CD14-positive monocyte (primary cell): Measurements from ENCODE around the gene SLC36A4. TPM values are rescaled to one million over a fixed set of nuclear protein-coding genes. Genes with fewer than 3 reads are reported as not detected.
A peak's percentile ranks its signal among the peaks of the same experiment; 100 is the strongest.

ENCODE experiments used
- DNase-seq, 3 donors: peaks; one replicate each; pipeline ENCODE4 v3.0.0-alpha.2; 2011 to 2022
- H2AFZ ChIP-seq: 2 replicates; pipeline ENCODE4 v1.6.0; 2012; ENCODE audit warnings: mild to moderate bottlenecking, low read depth, low read length, inconsistent platforms; ENCODE audit not compliant: insufficient read depth, poor library complexity, severe bottlenecking
- H3K27ac ChIP-seq, 2 donors: 1 replicate in 1 of 2; 2 replicates in 1 of 2; pipeline ENCODE4 v1.5.1; 2012 to 2013; ENCODE audit warnings: low read length in 2 of 2, control low read depth in 1 of 2, inconsistent platforms in 1 of 2, low read depth in 1 of 2, mild to moderate bottlenecking in 1 of 2
- H3K27me3 ChIP-seq, 2 donors: one replicate each; pipeline versions ENCODE4 v1.6.0 to v1.6.1; 2011 to 2013; ENCODE audit warnings: low read length in 2 of 2; ENCODE audit not compliant: control insufficient read depth in 2 of 2, insufficient read depth in 2 of 2
- H3K36me3 ChIP-seq, 2 donors: replicated peaks in 1 of 2; 1 replicate in 1 of 2; 2 replicates in 1 of 2; pipeline versions ENCODE4 v1.5.1 to v1.6.1; 2012 to 2013; ENCODE audit warnings: low read length in 2 of 2, control low read depth in 1 of 2, inconsistent platforms in 1 of 2, mild to moderate bottlenecking in 1 of 2; ENCODE audit not compliant: insufficient read depth in 2 of 2, control insufficient read depth in 1 of 2
- H3K4me1 ChIP-seq, 2 donors: 1 replicate in 1 of 2; 2 replicates in 1 of 2; pipeline versions ENCODE4 v1.5.1 to v1.6.1; 2012 to 2013; ENCODE audit warnings: low read length in 2 of 2, control low read depth in 1 of 2, inconsistent platforms in 1 of 2, mild to moderate bottlenecking in 1 of 2, moderate library complexity in 1 of 2; ENCODE audit not compliant: insufficient read depth in 2 of 2, control insufficient read depth in 1 of 2
- H3K4me2 ChIP-seq: replicated peaks from 2 replicates; pipeline ENCODE3; 2012; ENCODE audit warnings: low read length, moderate library complexity, mild to moderate bottlenecking; ENCODE audit not compliant: poor library complexity, severe bottlenecking; ENCODE audit errors: extremely low read depth
- H3K4me3 ChIP-seq, 3 experiments: fragments of 200-600 bp in 1 of 3; sonication (generic) in 1 of 3; replicated peaks in 1 of 3; 1 replicate in 2 of 3; 2 replicates in 1 of 3; pipeline ENCODE4 v1.5.1; 2011 to 2013; ENCODE audit warnings: low read length in 3 of 3, mild to moderate bottlenecking in 3 of 3, control low read depth in 2 of 3, low read depth in 2 of 3, inconsistent platforms in 1 of 3, moderate library complexity in 1 of 3
- H3K79me2 ChIP-seq: 2 replicates; pipeline ENCODE4 v1.6.0; 2012; ENCODE audit warnings: mild to moderate bottlenecking, control low read depth, inconsistent platforms, low read length, moderate library complexity; ENCODE audit not compliant: insufficient read depth
- H3K9ac ChIP-seq: 2 replicates; pipeline ENCODE4 v1.6.0; 2017; ENCODE audit warnings: low read length, mild to moderate bottlenecking; ENCODE audit not compliant: insufficient read depth, poor library complexity, severe bottlenecking
- H3K9me3 ChIP-seq, 2 donors: replicated peaks in 1 of 2; 1 replicate in 1 of 2; 2 replicates in 1 of 2; pipeline versions ENCODE4 v1.5.1 to v1.6.1; 2012 to 2013; ENCODE audit warnings: low read length in 2 of 2, control low read depth in 1 of 2; ENCODE audit not compliant: control insufficient read depth in 1 of 2, insufficient read depth in 1 of 2
- H4K20me1 ChIP-seq: 2 replicates; pipeline ENCODE4 v1.6.0; 2012; ENCODE audit warnings: mild to moderate bottlenecking, low read length, control low read depth, moderate library complexity; ENCODE audit not compliant: insufficient read depth
- H3K27ac Mint-ChIP-seq, 7 donors: one replicate each; pipeline ENCODE4 v1.8.0; 2020; ENCODE audit warnings: mild to moderate bottlenecking in 7 of 7, mixed read lengths in 7 of 7, moderate library complexity in 6 of 7, inconsistent platforms in 2 of 7
- H3K27me3 Mint-ChIP-seq, 3 donors: one replicate each; pipeline ENCODE4 v1.8.0; 2021 to 2022; ENCODE audit warnings: low read depth in 3 of 3, mild to moderate bottlenecking in 3 of 3, mixed read lengths in 3 of 3, moderate library complexity in 3 of 3, inconsistent platforms in 1 of 3
- H3K36me3 Mint-ChIP-seq, 2 donors: one replicate each; pipeline ENCODE4 v1.8.0; 2020; ENCODE audit warnings: mixed read lengths in 2 of 2, inconsistent platforms in 1 of 2, mild to moderate bottlenecking in 1 of 2
- H3K4me1 Mint-ChIP-seq: one replicate; pipeline ENCODE4 v1.8.0; 2020; ENCODE audit warnings: mild to moderate bottlenecking, mixed read lengths
- H3K4me3 Mint-ChIP-seq, 2 donors: one replicate each; pipeline ENCODE4 v1.8.0; 2020; ENCODE audit warnings: mild to moderate bottlenecking in 2 of 2, mixed read lengths in 2 of 2, moderate library complexity in 1 of 2
- H3K9me3 Mint-ChIP-seq, 7 donors: one replicate each; pipeline ENCODE4 v1.8.0; 2020 to 2022; ENCODE audit warnings: mixed read lengths in 7 of 7, mild to moderate bottlenecking in 6 of 7, moderate library complexity in 6 of 7, inconsistent platforms in 2 of 7
- WGBS: methylation state at CpG from one replicate; pipeline ENCODE4 v1.1.5; 2013; ENCODE audit warnings: missing lambda C conversion rate; ENCODE audit not compliant: insufficient coverage; 5-methylcytosine and 5-hydroxymethylcytosine counted together
- intact Hi-C, 2 donors: fragments of 100-400 bp; cut with micrococcal nuclease; formaldehyde crosslinking; loops; one replicate each; pipeline versions ENCODE4 v1.15.0 to v1.15.1; 2023
- polyA plus RNA-seq, 3 donors: library from polyadenylated mRNA; depleted of rRNA in 1 of 3; unstranded in 2 of 3; stranded (reverse) in 1 of 3; fragments of 300-500 nt in 2 of 3; fragments of >200 nt in 1 of 3; fragmentation: Illumina TruSeq in 2 of 3; gene quantifications; 1 replicate in 2 of 3; 2 replicates in 1 of 3; pipeline ENCODE4 v1.2.3, GENCODE V29; 2012 to 2021
- TF ChIP-seq, protein P1 (sequence below): fragments of 200-600 bp; IDR thresholded peaks from one replicate; pipeline ENCODE4 v1.8.0; 2022; ENCODE audit warnings: antibody characterized with exemption, mild to moderate bottlenecking

Gene SLC36A4
- polyA plus RNA-seq, 3 donors: 21.1 to 65.2 (median 62.0) TPM

DNA sequence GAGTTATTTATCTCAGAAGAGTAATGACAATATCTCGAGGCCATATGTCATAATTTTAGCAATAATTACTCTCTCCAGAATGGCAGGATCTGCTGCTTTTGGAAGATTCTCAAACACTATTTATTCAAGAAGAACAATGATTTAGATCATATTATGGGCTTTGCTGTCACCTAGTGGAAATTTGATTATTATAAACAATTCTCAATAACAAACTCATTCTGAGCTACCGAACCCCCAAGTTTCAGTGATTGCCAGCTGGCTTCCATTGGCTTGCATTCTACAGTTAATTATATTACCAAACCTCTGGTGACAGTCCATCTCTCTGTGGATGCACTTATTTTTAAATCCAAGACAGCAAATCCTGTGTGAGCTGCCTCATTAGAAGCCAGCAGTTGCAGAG lies 27.9 kb upstream of the SLC36A4 start:
- no peak overlapping the region for H3K4me3 Mint-ChIP-seq
- H3K9me3 Mint-ChIP-seq: no peaks in the 10 kb centered on the region
- Histone ChIP-seq H3K4me1 (no peaks in the 10 kb centered on the region), H3K79me2 (no peaks in the 10 kb centered on the region), H2AFZ (no peak overlapping the region), H3K9me3 (no peaks in the 10 kb centered on the region), H3K9ac (no peak overlapping the region), H3K36me3 (no peaks in the 10 kb centered on the region), H3K27me3 (no peaks in the 10 kb centered on the region), H4K20me1 (no peaks in the 10 kb centered on the region), H3K27ac (no peak overlapping the region), H3K4me3 (no peak overlapping the region), H3K4me2 (no peak overlapping the region)
- H3K27me3 Mint-ChIP-seq: peaks cover 0 to 6% (median 2%) of the 10 kb centered on the region in 3 donors
- peaks cover 5% of the 10 kb centered on the region for H3K4me1 Mint-ChIP-seq
- DNase-seq: peak in 2 of 3 donors; percentile 23 to 39
- intact Hi-C loops: loop anchor here in 1 of 2 donors (5.0 to 10.0 kb wide), 2 partner anchors 61 to 283 kb away; no protein-coding TSS in a partner anchor
- no peaks in the 10 kb centered on the region for H3K36me3 Mint-ChIP-seq
- TF ChIP-seq, protein P1, sequence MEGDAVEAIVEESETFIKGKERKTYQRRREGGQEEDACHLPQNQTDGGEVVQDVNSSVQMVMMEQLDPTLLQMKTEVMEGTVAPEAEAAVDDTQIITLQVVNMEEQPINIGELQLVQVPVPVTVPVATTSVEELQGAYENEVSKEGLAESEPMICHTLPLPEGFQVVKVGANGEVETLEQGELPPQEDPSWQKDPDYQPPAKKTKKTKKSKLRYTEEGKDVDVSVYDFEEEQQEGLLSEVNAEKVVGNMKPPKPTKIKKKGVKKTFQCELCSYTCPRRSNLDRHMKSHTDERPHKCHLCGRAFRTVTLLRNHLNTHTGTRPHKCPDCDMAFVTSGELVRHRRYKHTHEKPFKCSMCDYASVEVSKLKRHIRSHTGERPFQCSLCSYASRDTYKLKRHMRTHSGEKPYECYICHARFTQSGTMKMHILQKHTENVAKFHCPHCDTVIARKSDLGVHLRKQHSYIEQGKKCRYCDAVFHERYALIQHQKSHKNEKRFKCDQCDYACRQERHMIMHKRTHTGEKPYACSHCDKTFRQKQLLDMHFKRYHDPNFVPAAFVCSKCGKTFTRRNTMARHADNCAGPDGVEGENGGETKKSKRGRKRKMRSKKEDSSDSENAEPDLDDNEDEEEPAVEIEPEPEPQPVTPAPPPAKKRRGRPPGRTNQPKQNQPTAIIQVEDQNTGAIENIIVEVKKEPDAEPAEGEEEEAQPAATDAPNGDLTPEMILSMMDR: peak; percentile 81
- 50% methylated on average over 1 of the region's 2 CpGs for WGBS
- H3K27ac Mint-ChIP-seq: no peak overlapping the region

DNA sequence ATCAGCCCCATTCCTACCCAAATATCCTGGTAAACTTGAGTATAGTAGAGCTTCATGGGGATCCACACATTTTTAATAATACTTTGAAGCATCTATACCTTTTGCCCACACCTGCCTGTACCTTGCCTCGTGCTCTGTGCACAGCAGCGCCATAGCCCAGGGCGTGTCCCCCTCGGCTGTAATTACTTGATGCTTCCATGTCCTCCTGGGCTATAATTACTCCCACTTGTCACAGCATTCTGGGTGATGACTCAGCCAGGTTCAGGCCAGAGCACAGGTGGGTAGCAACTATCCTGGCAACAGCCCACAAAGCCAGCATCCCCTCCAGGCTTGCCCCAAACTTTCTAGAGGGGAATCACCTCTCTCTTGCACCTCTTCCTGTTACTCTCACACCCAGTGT lies 23.7 kb upstream of the SLC36A4 start:
- Histone ChIP-seq H3K36me3 (no peaks in the 10 kb centered on the region), H3K9ac (no peak overlapping the region), H3K4me1 (no peaks in the 10 kb centered on the region), H2AFZ (no peak overlapping the region), H4K20me1 (no peaks in the 10 kb centered on the region), H3K27ac (no peak overlapping the region), H3K9me3 (no peaks in the 10 kb centered on the region), H3K4me3 (no peak overlapping the region), H3K79me2 (no peaks in the 10 kb centered on the region), H3K4me2 (no peak overlapping the region), H3K27me3 (no peaks in the 10 kb centered on the region)
- peak overlapping the region in 1 of 7 donors; percentile 0 for H3K27ac Mint-ChIP-seq
- H3K4me3 Mint-ChIP-seq: no peak overlapping the region
- H3K27me3 Mint-ChIP-seq: peaks cover 2 to 6% (median 2%) of the 10 kb centered on the region in 3 donors
- TF ChIP-seq, protein P1: no peak
- no peak for DNase-seq
- H3K4me1 Mint-ChIP-seq: peaks cover 5% of the 10 kb centered on the region
- intact Hi-C loops: loop anchor here in 1 of 2 donors (10.0 kb wide), 1 partner anchor 57 kb away; no protein-coding TSS in a partner anchor
- no peaks in the 10 kb centered on the region for H3K9me3 Mint-ChIP-seq
- H3K36me3 Mint-ChIP-seq: no peaks in the 10 kb centered on the region
- WGBS: 100% methylated on average over 1 of the region's 4 CpGs
